ENCODE measurements around the gene ENTR1. TPM values are rescaled to one million over a fixed set of nuclear protein-coding genes. Genes with fewer than 3 reads are reported as not detected.

The ENTR1 gene
- total and polyA plus RNA-seq, 2 of the 13 experiments (the other 11 are each of a cell fraction or from before 2014, with no cell fraction given) = 70.1 to 76.4 TPM

GRCh38 chr9:136439481-136440408 is 29.3 kb upstream of the ENTR1 start, which contains the start of gene INPP5E (continued):
- TF ChIP-seq ZNF646 (CRISPR knock-in tag; IDR thresholded peaks at IDR 0.05) = no peak
- no peak for TF ChIP-seq MLX (CRISPR knock-in tag; IDR thresholded peaks at IDR 0.05)
- no peak for TF ChIP-seq ZKSCAN1 (IDR thresholded peaks at IDR 0.05; ENCODE audit: low read length)
- TF ChIP-seq AKAP8 (CRISPR knock-in tag; IDR thresholded peaks at IDR 0.05) = peak; percentile 70
- no peak for TF ChIP-seq SNAPC4 (CRISPR knock-in tag; IDR thresholded peaks at IDR 0.05)
- no peak for TF ChIP-seq PRMT3 (CRISPR knock-in tag; IDR thresholded peaks at IDR 0.05; ENCODE audit: borderline replicate concordance, low read depth)
- TF ChIP-seq ZNF772 (CRISPR knock-in tag; IDR thresholded peaks at IDR 0.05) = no peak
- TF ChIP-seq TOPORS (CRISPR knock-in tag; IDR thresholded peaks at IDR 0.05) = no peak
- TF ChIP-seq ZNF101 (CRISPR knock-in tag; IDR thresholded peaks at IDR 0.05; ENCODE audit: borderline replicate concordance, low read depth) = no peak
- 0 out of 2 replicates have a peak, but pooled peaks have one; percentile 15 for TF ChIP-seq ZNF468 (CRISPR knock-in tag; IDR thresholded peaks at IDR 0.05)
- 0 out of 2 replicates have a peak, but pooled peaks have one; percentile 6 for TF ChIP-seq BORCS8-MEF2B (CRISPR knock-in tag; IDR thresholded peaks at IDR 0.05)
- TF ChIP-seq ARNT2 (CRISPR knock-in tag; IDR thresholded peaks at IDR 0.05; ENCODE audit: low read depth) = no peak; the same call in 1 of the 2 replicates
- no peak for TF ChIP-seq ELK4 (CRISPR knock-in tag; IDR thresholded peaks at IDR 0.05; ENCODE audit: borderline replicate concordance)
- TF ChIP-seq MTF2 (CRISPR knock-in tag; IDR thresholded peaks at IDR 0.05; ENCODE audit: borderline replicate concordance) = no peak
- TF ChIP-seq ZSCAN12 (CRISPR knock-in tag; IDR thresholded peaks at IDR 0.05) = no peak; the same call in 1 of the 2 replicates

Measured in HepG2 (cell line).